T47D (cell line): ENCODE results near the gene ANK3.
"Not testable (repeated sequence)": the region's sequence is repeated elsewhere in the genome, so short reads cannot be mapped to it uniquely, and the experiment has no call there.

Source experiments
- DNase-seq, 2 experiments: peaks; one replicate each; pipeline versions ENCODE4 v3.0.0 to v3.0.0-alpha.2; 2011 to 2012; ENCODE audit warnings: low read depth in 1 of 2, low spot score in 1 of 2
- JUND ChIP-seq: IDR thresholded peaks from 2 replicates; pipeline ENCODE4 v1.6.1; 2012; ENCODE audit warnings: low read depth
- in situ Hi-C: cut with HindIII; loops from 2 replicates; pipeline ENCODE4 v1.10.0; 2016; ENCODE audit warnings: low sequenced_read_pairs, low pct_unique_long_range_greater_than_20kb

Gene ANK3

DNA sequence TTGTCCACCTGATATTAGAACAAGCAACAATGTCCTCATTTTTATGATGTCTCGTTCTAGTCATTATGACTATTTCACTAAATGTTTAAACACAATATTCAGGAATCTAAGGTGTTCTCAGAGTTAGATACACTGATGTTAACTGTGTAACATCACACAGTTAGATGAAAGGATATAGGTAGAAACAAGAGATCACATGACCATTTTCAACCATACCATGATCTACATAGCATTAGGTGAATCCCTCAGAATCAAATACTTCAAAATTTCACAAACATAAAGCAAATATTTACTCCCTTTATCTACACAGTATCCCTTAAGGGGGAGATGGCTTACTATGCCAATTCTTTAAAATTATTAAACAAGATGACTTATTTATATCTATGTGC, 90.3 kb downstream of the ANK3 start:
- DNase-seq = no peak
- in situ Hi-C loops = no loop called here
- no peak for TF ChIP-seq JUND

DNA sequence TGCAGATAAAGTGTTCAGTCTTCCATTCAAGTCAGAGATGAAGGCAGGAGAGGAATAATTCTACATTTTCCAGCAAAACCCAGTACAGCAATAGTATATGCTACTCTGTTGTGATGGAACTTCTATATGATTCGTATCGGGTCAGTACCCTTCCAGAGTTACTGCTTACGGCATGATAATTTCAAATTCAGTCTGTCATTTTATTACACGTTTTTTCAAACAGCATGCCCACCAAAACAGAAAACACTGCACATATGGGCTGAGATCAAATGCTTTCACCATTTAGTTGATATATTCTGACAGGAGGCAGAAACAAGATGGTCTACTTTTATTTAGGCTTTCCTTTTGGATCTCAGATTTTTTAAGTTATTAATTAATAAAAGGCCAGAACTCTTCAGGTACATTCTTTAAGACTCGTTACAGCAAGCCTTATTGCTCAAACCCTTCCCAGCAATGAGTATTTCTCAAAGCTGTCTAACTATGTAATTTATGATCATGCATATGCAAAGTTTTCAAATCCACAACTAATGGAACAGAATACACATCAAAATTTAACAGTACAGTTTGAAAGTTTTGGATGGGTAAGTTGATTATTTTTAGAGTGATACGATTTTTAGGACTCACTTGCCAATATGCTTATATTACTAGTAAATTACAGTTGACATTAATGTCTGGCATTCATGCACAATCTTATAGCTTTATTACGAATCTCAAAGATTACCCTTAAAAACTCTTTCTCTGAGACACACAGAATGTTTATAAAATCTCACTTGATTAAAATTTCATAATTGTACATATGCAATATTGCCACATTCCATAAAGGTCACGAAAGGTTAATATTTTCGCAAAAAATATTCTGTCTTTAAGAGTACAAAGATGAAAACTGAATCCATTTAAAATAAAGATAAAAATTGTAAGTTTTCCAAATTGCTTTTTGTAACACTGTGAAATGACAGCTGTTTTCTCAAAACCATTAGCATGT, 91.0 kb downstream of the ANK3 start:
- no peak for TF ChIP-seq JUND
- no peak for DNase-seq
- in situ Hi-C loops = no loop called here

DNA sequence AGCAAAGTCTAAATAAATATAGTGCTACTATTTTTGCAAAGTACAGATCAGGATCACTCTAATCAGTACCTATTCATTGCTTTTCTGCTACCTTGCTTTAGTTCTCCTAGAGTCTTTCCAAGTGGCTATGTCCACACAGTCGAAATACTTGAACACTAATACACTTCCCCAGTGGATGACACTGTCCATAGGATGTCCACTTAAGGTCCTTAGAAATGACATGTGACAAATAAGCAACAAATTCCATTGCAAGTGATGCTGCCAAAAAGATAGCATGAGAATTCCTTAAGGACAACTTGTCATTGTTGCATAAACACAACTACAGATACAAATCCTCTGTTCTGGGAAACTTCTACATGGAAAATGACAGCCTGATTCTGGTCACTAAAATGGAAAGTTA, 93.6 kb downstream of the ANK3 start:
- no peak for DNase-seq
- TF ChIP-seq JUND = no peak
- in situ Hi-C loops = no loop called here

DNA sequence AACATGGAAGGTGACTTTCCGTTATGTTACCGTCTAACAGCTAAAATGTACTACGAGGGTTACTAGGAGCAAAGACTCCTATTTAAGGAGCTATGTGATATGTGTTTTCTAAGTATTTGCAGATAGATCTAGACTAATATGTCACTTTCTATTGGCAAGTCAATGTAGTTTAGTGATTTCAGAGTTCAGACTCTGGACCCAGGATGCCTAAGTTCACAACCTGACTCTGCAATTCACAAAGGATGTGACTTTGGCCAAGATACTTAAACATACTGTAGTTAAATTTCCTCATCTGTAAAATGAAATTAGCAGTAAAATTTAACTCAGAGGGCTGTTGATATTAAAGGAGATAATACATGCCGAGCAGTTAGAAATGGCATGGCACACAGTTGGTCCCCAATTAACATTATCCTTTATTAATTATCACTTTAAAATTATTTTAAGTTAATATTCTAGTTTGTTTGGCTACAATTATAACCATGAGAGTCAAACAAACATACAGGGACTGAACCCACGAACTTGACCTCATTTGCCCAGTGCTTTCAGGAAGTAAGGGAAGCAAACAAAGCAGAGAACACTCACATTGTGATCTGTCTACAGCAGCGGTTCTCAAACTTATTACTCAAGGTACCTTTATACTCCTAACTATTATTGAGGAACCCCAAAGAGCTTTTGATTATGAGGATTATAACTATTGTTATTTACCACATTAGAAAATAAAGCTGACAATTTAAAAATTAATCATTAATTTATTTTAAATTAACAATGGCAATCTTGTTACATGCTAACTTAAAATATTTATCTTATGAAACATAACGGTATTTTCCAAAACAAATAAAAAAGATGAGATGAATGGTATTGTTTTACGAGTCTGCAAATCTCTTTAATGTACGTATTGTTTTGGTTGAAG, 94.4 kb downstream of the ANK3 start:
- DNase-seq = no peak
- no peak for TF ChIP-seq JUND
- in situ Hi-C loops = no loop called here

DNA sequence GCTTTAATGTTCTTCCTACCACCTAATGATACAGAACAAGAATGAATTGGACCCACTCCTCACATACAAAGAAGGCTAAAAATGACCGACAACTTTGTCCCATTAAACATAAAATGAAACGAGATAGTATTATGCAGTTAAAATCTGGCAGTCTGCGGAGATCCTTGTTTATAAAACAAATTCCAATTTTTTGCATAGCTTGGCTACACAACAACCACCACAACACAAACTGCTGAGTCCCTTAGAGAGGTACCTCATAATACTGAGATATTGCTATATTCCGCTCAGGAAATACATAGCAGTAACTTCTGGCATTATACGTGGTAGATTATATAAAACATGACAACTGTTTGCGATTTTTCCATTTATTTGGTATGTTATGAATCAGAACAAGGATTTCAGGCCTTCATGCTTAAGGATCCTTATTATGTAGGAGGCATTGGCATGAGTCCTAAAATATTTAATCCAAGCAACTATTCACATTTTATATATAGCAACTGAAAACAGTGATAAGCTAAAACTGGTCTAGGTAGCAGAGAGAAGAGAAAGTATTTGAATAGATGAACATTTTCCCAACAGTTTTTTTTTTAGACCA, 96.0 kb downstream of the ANK3 start:
- in situ Hi-C loops = no loop called here
- no peak for TF ChIP-seq JUND
- no peak for DNase-seq

DNA sequence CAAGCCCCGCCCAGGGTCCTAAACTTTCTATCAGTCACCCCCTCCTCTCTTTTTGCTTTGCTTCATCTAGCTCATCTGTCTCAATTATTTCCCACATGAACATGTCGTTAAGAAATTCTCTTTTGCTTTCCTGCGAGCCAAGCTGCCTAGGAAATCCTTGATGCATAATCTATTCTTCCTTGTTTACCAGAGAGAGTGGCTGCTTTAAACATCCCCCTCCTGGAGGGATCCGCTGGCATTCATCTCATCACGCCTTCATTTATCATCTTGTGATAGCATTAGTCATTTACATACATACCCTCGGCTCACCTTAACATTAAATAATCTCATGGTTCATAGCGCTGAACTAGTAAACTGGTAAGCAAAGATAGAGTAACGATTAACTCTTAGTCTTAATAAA, 96.7 kb downstream of the ANK3 start:
- in situ Hi-C loops = no loop called here
- no peak for DNase-seq
- TF ChIP-seq JUND = no peak

DNA sequence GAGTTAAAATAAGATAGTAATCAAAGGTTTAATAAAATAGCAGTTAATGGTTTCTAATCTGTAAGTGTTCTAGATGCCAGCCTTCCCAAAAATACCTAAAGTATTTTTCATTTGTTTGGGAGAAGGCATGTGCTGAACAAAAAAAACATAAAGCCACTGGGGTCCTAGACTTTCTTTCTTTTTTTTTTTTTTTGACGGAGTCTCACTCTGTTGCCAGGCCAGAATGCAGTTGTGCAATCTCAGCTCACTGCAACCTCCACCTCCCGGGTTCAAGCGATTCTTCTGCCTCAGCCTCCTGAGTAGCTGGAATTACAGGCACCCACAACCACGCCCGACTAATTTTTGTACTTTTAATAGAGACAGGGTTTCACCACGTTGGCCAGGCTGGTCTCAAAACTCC, 97.1 kb downstream of the ANK3 start:
- in situ Hi-C loops, DNase-seq: not testable (repeated sequence)

DNA sequence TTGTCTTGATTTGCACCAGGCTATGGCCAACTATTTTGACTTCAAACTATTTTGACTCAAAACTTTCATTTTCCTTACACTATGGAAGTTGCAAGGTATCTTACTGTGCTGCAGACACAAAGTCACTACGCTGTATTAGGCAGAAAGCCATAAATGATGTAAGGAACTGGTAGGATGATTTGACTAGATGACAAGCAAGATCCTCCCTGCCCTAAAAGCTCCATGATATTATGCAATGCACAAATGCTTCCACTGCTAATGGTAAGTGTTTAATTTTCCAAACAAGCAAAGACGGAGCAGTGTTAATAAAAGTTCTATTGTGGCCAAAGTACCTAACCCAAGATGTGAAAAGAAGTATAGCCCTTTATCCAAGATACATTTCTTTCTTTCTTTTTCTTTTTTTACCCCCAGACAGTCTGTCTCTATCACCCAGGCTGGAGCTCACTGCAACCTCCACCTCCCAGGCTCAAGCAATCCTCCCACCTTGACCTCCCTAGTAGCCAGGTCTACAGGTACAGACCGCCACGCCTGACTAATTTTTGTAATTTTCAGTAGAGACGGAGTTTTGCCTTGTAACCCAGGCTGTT, 98.2 kb downstream of the ANK3 start:
- in situ Hi-C loops = no loop called here
- TF ChIP-seq JUND = no peak
- DNase-seq = no peak

DNA sequence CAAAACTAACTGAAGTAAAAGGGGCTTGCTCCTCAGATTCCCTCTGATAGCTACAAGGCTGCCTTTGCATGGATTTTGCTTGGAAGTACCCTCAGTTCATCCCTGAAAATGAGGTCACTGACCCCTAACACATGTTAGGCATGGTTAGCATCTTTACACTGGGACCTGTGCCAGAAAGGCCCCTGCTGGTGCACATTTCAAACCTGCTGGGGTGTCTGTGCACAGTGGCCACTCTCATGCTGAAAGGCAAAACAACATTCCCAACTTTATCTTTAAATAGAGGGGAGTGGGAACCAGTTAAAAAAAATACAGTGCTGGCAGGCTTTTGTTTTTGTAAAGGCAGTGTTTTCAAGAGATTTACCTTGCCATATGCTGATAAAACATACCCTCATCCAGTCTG, 99.1 kb downstream of the ANK3 start:
- no peak for DNase-seq
- in situ Hi-C loops = no loop called here
- TF ChIP-seq JUND = no peak

DNA sequence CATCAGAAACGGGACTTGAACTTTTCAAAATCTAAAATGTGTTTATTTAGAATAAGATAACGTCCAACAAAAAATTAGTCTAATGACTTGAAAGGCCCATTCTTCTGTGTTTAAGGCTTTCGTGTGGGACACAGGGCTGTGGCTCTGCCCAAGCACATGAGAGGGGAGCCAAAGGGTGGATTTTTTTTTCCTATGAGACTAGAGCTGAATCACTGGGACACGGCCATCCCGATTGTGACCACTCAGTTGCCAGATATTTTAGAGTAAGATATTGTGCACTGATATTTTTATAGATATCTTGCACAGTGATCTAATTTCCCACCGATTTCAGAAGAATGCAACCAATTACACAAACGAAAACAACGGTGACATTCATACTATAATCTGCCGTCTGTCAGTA, 99.9 kb downstream of the ANK3 start:
- TF ChIP-seq JUND = no peak
- in situ Hi-C loops = no loop called here
- no peak for DNase-seq

DNA sequence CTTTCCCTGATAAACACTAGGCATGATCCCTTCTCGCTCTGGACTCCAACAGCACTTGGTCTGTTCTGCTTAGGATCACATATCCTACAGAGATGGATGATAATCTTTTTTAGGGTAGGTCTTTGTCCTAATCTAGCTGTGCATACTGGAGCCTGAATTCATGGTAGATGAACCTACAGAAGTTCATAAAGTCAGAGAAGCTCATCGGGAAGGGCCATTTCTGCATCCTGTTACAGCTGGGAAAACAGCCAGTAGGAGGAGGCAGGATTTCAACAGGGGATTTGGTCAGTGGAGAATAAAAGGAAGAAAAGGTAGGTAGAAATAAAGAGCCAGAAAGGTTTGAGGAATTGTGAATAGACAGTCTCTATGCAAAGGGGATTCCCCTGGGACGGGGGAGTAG, 101.4 kb downstream of the ANK3 start:
- in situ Hi-C loops = no loop called here
- DNase-seq = no peak
- TF ChIP-seq JUND = no peak

DNA sequence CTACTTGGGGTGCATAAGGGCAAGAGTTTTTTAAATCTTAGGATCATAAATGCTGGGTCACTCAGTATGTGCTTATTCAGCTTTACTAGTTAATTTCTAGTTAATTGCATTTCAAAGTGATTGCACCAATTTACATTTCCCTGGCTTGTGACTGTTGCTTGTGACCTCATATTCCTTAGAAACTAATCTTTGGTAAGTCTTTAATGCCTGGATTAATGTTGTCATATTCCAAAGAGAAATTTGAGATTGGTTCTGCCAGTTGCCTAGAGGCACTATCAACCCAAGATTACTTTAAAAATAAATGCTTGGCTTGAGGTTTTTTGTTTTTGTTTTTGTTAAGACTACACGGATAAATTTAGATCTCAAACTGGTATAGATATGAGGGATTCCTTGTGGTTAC, 103.1 kb downstream of the ANK3 start:
- in situ Hi-C loops = no loop called here
- no peak for DNase-seq
- no peak for TF ChIP-seq JUND
